Endometrial microvascular endothelial cells (primary cell): Measurements from ENCODE around the gene SUFU. TPM values are rescaled to one million over a fixed set of nuclear protein-coding genes. Genes with fewer than 3 reads are reported as not detected.

ENCODE experiments used
- in situ Hi-C: cut with HindIII; loops from 2 replicates; pipeline ENCODE4 v1.10.0; 2017; ENCODE audit warnings: low sequenced_read_pairs, low pct_unique_long_range_greater_than_20kb; ENCODE audit errors: inconsistent ontology term
- total RNA-seq: library from RNA; depleted of rRNA; stranded (reverse); fragments of >200 nt; gene quantifications from one replicate; pipeline ENCODE4 v1.2.3, GENCODE V29; 2015; ENCODE audit errors: inconsistent ontology term

The SUFU gene
- total RNA-seq, 1 donor from 2014 or later = 7.6 TPM

DNA sequence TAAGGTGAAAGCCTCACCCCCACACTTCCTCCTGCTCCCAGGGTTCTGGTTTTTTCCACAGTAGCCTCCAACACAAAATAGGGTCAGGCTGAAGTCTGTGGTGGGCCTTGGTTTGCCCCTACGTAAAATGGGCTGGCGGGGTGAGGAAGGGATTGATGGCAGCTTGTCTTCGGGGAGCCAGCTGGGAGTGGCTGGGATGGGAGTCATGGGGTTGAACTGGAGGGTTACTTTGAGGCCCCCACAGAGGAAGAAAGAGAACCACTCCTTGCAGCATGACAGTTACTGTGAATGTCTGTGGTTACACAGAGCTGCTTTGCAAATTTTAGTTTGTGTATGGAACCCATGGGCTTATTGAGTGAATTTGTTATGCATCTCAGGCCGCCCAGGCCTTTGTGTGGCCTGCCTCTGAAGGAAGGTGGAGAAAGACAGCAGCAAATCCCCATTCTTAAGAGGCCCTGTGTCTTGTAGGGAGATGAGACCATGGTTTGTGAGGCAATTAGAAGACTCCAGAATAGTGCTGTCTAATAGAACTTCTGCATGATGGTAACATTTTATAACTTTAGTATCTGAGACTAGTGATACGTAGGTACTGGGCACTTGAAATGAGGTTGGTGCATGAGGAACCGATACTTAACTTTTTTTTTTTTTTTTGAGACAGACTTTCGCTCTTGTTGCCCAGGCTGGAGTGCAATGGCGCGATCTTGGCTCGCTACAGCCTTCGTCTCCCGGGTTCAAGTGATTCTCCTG lies 148.6 kb downstream of the SUFU start:
- in situ Hi-C loops = no loop called here

DNA sequence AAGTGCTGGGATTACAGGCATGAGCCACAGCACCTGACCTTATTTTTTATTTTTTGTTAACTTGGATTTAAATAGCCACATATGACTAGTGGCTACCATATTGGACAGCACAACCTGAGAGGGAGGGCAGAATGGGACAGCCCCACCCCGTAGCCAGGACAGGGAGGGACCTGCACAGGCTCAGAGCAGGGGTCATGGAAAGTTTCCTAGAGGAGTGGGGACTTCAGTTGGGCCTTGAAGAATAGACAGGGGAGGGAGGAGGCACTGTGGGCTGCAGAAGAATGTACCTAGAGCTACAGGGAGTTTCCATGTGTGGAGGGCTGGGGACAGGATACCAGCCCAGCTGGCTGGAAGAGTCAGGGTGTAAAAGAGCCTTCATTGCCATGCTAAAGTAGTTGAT lies 149.3 kb downstream of the SUFU start:
- in situ Hi-C loops = no loop called here

DNA sequence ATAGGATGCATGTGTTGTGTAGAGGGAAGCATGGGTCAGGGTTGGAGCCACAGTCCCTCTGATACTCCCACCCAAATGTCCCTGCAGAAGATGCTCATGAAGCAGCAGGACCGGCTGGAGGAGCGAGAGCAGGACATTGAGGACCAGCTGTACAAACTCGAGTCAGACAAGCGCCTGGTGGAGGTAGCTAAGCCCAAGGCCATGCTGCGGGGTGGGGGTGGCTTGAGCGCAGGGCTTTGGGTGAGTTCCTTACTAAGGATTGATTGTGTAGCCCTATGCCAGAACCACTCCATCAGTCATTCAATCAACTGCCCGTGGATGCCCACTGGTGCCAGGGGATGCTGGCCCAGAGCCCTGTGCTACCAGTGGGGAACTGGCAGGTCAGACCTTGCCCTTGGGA lies 150.8 kb downstream of the SUFU start:
- in situ Hi-C loops = no loop called here

DNA sequence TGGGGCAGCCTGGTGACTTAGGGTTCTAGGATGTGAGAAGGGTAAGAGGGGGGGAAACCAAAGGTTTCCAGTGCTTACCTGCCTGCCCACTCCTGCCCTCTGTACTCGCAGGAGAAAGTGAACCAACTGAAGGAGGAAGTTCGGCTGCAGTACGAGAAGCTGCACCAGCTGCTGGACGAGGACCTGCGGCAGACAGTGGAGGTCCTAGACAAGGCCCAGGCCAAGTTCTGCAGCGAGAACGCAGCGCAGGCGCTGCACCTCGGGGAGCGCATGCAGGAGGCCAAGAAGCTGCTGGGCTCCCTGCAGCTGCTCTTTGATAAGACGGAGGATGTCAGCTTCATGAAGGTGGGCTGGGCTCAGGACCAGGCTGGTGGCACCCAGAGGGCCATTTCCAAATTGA lies 151.2 kb downstream of the SUFU start:
- in situ Hi-C loops = no loop called here

DNA sequence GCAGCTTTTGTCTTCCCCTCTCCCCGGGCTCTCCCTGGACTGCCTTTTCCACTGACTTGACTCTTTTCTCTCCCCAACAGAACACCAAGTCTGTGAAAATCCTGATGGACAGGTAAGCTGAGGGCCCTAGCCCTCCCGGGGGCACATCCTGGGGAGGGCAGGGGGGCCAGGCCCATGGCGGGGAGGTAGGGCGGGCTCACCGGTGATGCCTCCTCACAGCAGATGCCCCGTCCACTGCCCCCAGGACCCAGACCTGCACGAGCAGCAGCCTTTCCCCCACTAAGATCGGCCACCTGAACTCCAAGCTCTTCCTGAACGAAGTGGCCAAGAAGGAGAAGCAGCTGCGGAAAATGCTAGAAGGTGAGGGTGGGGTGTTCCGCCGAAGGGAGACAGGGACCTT lies 152.3 kb downstream of the SUFU start:
- in situ Hi-C loops = no loop called here

DNA sequence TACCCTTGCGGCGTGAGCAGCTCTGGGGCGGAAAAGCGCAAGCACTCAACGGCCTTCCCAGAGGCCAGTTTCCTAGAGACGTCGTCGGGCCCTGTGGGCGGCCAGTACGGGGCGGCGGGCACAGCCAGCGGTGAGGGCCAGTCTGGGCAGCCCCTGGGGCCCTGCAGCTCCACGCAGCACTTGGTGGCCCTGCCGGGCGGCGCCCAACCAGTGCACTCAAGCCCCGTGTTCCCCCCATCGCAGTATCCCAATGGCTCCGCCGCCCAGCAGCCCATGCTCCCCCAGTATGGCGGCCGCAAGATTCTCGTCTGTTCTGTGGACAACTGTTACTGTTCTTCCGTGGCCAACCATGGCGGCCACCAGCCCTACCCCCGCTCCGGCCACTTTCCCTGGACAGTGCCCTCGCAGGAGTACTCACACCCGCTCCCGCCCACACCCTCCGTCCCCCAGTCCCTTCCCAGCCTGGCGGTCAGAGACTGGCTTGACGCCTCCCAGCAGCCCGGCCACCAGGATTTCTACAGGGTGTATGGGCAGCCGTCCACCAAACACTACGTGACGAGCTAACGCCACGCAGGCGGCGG lies 153.1 kb downstream of the SUFU start:
- in situ Hi-C loops = no loop called here

DNA sequence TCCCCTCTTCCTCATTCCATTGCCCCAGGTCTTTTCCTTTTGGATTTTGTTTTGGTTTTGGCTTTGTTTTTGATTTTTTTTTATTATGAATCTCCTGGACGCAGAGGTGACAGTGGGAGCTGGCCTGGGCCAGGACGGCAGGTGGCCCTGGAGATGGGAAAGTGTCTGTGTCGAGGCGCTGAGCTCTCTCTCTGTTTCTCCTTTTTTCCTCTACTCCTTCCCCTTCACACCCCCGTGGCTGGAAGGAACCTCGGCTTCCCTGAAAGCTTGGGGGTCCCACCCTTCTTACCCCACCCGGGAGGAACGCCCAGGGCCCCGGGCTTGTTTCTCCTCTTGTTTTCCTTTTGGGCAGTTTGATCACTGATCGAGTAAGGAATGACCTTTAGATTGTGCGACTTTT lies 153.7 kb downstream of the SUFU start:
- in situ Hi-C loops = no loop called here

DNA sequence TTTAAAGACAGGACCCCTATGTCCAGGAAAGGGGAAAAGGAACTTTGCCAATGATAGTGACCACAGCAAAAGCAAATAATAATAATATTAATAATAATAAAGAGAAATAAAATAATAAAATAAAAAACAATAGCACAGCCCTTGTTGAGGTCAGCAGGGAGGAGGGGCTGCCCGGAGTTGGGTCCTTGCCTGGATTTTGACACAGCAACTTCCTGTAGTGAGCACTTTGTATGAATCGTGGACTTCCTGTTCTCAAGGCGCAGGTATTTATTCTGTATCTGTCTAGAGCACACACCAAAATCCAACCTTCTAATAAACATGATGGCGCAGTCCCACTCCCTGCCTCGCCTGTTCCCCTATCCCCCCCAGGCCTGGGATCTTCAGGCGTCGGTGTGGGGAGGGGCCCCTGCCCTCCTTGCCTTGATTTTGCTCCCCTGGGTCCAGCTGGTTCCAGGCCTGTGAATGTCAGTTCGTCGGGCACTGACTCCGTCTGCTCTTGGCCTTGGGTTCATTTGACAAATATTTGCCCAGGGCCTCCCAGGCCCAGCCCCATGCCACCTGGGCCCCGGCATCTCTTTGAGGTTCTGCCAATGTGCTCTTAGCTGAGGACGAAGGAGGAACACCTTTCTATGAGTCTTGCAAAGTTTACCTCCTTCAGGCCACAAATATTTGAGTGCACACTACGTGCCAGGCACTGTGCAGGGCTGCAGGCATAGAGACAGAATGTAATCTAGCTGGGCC lies 154.4 kb downstream of the SUFU start:
- in situ Hi-C loops = no loop called here

DNA sequence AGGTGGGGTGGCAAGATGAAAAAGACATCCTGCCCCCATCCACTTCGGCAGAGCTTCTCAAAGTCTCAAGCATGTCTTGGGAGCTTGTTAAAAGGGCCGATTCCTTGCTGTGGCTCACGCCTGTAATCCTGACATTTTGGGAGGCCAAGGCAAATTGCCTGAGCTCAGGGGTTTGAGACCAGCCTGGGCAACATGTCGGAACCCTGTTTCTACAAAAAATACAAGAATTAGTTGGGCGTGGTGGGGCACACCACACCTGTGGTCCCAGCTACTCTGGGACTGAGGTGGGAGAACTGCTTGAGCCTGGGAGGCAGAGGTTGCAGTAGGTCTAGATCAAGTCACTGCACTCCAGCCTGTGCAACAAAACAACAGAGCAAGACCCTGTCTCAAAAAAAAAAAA lies 155.0 kb downstream of the SUFU start:
- in situ Hi-C loops = no loop called here

DNA sequence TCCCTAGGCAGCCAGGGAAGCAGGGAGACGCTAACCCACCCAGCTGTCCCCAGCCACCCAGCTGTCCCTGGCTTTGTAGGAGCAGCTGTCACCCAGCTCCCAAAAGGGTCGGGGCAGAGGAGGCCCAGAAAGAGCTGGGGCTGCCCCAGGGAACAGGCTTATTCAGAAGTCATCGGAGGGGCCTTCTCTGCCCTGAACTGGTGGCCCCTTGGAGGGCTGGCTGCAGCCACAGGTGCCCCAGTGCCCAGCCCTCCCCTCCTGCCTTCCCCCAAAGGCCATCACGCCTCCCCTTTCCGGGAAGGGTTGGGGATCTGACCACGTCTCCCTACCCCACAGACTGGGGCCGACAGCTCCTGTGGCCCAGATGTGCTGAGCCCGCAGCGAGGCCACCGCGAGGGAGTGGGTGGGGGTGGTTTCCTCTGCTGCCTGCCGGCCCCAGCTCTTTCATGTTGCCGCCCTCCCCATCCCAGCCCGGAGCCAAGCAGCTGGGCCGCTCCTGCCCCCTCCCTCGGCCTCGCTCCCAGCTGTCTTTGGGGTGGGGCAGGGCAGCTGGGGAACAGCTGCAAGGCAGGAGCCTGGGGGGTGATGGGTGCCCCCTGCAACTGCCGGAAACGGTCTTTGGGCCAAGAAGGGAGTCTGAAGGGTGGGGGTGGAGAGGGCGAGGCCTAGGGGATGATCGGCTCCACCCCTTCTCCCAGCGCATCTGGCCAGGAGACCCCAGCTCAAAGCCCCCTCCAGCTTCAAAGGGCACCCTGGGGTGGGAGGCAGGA lies 157.3 kb downstream of the SUFU start:
- in situ Hi-C loops = loop anchor here (10.0 kb wide), 1 partner anchor 156 kb away; the partner anchor contains the start of genes ACTR1A and SUFU

DNA sequence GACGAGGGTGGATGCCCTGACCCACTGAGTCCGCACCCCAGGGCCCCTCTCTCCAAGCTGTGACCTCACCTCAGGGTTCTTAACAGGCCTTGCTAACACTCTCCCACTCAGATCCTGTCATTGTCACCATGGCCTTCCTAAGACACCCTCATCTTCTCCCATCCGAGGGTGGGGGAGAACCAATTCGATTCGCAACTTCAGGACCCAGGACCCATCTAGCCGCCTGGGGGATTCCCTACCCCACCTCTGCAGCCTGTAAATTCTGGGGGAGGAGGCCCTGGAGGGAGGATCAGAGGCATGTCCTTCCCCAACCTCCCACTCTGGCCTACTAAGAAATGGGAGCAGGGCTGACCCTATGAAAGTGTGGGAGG lies 157.9 kb downstream of the SUFU start:
- in situ Hi-C loops = loop anchor here (10.0 kb wide), 1 partner anchor 157 kb away; the partner anchor contains the start of genes ACTR1A and SUFU

DNA sequence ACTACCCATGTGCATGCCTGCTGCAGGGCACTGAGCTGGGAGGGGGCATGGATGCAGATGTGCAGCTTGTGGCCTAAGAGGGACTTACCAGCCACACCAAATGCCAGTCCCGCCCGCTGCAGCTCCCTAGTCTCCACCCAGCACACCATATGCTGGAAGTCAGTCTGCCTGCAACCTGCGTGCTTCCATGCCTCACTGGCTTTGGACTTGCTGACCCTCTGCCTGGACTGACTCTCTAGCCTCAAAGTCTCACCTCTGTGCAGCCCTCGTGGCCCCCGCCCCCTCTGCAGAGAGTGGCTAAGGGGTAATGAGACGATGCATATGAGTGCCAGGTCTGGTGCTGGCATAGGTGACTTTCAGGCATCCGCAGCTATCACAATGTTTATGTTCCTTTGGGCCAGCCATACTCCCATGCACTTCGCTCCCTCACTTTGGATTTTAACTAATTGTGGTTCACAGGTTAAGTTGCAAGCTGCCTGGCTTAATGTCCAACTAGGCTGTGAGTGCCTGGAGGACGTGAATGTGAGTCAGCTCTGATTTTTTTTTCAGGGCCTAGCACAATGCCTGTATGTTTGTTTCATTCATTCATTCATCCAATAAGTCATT lies 162.2 kb downstream of the SUFU start:
- in situ Hi-C loops = loop anchor here (10.0 kb wide), 1 partner anchor 161 kb away; the partner anchor contains the start of genes ACTR1A and SUFU

DNA sequence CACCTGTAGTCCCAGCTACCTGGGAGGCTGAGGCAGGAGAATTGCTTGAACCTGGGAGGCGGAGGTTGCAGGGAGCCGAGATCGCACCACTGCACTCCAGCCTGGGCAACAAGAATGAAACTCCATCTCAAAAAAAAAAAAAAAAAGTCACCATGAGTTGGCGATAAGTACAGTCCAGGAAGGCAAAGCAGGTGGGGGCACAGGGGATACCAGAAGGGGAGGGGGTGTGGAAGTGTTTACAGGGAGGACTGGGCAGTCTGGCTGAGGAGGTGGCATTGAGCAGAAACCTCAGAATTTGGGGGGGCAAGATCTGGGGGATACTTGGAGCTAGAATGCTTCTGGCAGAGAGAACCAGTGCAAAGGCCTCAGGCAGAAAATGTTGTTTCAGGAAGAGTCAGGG lies 163.6 kb downstream of the SUFU start:
- in situ Hi-C loops = loop anchor here (10.0 kb wide), 1 partner anchor 163 kb away; the partner anchor contains the start of genes ACTR1A and SUFU

DNA sequence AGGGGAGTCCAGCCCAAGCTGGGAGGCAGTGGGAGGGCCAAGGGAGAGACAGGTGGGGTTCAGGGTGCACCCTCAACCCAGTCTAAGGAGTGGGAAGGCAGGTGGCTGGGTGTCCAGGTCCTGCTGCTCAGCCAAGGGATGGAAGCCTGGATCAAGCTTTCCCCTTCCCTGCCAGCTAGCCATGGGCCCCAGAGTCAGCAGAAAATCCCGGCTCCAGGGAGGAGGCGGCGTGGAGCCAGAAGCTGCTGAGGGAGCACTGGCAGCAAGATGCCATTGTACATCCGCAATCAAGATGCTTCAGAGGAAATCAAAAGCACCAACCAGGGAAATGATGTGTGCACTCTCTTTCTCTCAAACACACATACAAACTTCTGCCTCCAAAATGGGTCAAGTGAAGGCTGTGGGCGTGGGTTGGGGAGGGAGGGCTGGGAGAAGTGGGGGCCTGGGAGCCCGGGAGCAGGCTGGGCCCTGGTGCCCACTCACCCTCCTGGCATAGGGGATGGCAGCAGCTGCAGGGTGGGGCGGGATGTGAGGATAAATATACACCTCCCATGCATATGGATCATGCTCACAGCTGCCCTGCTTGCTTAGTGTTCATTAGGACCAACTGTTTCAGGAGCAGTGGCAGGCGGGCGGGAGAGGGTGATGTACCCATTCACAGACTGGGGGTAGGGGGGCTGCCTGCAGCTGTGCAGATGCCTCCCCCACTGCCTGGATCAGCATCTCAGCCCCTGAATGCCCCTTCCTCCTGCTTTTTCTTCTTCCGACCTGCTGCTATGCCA lies 164.7 kb downstream of the SUFU start:
- in situ Hi-C loops = loop anchor here (10.0 kb wide), 1 partner anchor 164 kb away; the partner anchor contains the start of genes ACTR1A and SUFU

DNA sequence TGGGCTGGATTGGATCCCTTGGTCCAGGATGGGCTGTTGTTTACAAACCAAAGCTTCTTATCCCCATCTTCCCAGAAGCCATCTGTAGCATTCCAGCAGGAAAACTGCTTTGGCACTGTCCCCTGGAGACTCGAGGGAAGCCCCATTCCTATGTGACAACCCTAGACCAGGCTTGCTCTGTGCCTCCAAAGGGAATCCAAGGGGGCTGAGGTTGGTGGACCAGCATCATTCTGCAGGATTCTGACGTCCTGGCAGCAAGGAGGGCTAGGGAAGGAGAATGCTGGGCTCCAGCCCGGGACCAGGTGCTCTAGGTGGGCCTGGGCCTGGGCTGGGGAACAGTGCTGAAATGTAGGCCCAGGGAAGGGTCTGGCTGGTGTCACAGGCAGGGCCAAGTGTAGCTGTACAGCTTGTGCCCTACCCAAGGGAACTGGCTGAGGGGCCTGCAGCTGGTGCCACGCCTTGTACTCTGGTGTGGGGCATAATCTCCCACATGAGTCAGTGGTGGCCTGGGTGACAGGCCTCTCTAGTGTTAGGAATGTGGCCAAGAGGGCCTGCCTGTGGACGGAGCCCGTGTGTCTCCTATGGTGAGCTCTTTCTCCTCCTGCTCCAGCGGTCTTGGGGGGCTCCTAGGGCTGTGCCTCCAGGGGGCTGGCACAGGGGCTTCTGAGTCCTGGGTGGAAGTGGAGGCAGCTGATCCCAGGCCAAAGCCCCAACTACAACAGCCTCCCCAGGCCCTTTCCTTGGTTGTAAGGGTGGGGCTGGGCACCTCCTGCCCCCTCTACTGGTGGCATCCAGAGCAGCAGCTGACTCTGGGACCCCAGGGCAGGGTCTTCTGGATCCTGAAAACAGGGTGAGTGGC lies 165.7 kb downstream of the SUFU start:
- in situ Hi-C loops = loop anchor here (10.0 kb wide), 1 partner anchor 165 kb away; the partner anchor contains the start of genes ACTR1A and SUFU

DNA sequence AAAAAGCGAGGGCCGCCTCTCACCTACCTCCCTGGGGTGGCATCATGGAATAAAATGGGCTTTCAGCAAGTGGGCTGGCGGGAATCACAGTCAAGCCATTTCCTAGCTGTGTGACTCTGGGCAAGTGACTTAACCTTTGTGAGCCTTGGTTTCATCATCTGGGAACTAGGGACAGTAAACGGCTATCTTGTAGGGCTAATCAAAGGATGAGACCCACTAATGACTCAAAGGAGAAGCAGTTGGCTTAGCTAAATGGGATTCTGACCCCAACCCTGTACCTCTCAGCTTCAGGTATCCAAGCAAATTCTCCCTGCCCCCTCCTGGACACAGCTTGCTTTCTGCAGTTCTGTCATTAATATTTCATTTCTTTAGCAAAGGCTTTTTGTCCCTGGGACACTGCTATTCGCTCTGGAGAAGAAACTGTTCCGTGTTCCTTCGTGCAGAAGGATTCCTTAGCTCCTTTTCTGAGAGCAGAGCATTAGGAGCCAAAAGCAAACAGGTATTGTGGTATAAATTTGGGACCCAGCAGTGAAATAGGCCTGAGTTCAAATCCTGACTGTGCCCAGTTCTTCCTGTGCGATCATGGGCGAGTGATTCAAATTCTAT lies 166.4 kb downstream of the SUFU start:
- in situ Hi-C loops = no loop called here
